HG03095 (cell line): ENCODE measurements around the gene RTN4RL1.

Source experiments
- ATAC-seq: cut with Tn5 transposase; IDR thresholded peaks from one replicate; pipeline ENCODE4 v1.9.1; 2021; ENCODE audit warnings: moderate library complexity; ENCODE audit not compliant: unreplicated experiment

RTN4RL1 gene

DNA sequence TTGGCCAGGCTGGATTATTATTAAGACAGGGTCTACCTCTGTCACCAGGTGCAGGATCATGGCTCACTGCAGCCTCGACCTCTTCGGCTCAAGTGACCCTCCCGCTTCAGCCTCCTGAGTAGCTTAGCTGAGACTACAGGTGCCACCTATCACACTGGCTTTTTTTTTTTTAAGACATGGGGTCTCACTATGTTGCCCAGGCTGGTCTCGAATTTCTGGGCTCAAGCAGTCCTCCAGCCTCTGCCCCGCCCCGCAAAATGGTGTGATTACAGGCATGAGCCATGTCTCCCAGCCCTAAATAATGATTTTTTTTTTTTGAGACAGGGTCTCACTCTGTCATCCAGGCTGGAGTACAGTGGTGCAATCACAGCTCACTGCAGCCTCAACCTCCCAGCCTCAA, 22.5 kb upstream of the RTN4RL1 start:
- ATAC-seq, result no peak

DNA sequence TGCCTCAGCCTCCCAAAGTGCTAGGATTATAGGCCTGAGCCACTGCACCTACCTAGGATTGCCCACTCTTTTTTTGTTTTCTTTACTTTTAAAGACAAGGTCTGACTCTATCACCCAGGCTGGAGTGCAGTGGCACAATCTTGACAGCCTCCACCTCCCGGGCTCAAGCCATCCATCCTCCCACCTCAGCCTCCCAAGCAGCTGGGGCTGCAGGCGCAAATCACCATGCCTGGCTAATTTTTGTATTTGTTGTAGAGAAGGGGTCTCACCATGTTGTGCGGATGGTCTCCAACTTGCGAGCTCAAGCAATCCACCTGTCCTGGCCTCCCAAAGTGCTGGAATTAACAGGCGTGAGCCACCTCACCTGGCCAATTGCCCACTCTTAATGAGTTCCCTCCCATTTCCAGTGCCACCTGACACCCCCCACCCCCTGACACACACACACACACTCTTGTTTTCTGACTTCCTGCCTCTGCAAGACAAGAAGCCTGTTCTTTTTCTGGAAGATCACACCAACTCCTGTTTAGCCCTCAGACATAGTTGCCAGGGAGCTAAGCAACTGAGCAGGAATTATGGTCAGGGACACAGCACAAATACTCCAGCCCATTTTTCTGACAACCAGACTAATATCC, 19.2 kb upstream of the RTN4RL1 start:
- no peak for ATAC-seq

DNA sequence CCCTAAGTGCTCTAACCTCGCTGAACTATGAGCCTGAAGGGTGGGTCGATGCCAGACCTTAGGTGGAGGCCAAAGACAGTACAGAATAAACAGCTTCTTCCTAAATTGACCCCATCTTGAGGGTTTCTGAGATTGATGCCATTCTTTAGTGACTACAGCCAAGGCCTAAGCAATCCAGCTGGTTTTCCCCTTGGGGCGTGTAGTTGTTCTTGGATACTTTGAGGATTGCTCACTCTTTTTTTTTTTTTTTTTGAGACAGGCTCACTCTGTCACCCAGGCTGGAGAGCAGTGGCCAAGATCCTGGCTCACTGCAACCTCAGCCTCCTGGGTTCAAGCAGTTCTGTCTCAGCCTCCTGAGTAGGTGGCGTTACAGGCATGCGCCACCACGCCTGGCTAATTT, 18.7 kb upstream of the RTN4RL1 start:
- ATAC-seq, result no peak

DNA sequence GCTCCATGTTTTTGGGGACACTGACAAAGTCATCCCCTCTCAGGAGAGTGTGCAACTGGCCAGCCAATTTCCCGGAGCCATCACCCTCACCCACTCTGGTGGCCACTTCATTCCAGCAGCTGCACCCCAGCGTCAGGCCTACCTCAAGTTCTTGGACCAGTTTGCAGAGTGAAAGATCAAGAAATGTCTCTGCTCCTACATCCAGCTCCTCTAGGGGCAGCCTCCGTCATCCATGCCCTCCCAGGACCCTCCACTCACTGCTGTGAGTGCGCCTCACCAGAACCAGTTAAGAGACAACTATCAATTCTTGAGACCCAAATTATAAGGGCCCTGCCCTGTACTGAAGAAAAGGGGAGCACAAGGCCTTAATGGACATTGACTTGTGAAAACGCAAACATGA, 17.8 kb upstream of the RTN4RL1 start:
- no peak for ATAC-seq

DNA sequence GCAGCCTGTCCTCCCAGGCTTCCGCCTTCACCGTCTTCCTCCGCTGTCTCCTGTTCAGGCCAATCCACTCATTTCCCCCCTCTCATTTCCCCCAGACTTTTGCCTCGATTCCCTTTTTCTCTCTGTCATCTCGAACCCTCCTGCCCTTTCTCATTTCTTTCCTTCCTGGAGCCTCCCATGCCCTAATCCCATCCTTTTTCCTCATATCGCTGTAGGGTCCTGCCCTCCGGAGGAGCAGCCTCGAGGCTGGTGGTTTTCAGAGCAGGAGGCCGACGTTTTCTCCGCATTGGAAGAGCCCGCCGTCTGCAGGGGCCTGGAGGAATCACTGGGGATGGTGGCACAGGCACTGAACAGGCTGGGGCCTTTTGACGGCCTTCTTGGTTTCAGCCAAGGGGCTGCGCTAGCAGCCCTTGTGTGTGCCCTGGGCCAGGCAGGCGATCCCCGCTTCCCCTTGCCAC, 17.3 kb upstream of the RTN4RL1 start:
- no peak for ATAC-seq

DNA sequence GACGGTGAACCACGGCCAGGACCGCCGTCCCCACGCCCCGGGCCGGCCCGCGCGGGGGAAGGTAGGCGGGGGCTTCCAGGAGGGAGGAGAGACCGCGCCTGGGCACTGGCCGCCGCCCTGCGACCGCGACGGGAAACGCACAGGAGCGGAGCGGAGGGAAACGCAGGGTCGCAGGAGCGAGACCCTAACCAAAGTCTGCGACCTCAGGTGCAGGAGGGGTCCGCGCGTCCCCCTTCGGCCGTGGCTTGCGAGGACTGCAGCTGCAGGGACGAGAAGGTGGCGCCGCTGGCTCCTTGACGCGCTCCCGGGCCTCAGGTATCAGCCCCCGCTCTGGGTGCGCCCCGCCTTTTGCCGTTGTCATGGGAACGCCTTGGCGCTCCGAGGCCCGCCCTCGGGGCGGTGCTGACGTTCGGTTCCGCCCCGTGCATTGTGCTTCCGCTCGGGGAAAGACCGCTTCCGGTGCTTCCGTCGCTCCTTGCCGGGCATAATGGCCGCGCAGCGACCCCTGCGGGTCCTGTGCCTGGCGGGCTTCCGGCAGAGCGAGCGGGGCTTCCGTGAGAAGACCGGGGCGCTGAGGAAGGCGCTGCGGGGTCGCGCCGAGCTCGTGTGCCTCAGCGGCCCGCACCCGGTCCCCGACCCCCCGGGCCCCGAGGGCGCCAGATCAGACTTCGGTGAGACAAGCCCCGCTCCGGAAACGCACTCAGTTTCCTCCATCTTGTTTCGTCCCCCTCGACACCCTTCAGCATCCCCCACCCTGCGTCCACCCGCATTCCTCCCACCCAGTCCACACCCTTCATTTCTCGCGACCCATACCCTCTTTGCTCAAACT, 16.6 kb upstream of the RTN4RL1 start, which contains the start of gene OVCA2:
Gene OVCA2, plus strand, starts transcription at position 462 of the 829 bp plus-strand sequence. Its CDS starts 26 bp downstream, at position 488.
- peak; percentile 86 for ATAC-seq

DNA sequence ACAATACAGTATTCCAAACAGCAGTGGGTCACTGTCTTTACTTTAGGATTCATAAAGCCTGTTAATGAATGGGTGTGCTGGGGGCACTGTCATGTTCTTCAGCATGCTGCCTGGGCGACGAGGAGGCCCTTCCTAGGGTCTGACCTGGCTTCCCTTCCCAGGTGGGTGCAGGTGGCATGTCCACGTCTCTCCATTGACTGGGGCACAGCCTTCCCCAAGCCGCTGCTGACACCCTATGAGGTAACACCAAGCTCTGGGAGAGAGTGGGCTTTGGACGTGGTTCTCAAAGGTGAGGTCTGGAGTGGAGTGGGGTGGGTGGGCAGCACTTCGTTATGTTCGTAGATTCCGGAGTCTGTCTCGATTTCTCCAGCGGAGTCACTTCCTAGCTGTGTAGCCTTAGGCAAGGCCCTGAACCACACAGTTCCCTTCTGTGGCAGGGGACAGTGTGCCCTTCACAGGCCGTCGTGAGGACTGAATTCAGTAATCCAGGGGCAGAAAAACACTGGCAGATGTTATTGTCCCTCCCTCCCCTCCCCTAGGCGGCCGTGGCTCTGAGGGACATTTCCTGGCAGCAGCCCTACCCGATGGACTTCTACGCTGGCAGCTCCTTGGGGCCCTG, 15.9 kb upstream of the RTN4RL1 start:
- no peak for ATAC-seq

DNA sequence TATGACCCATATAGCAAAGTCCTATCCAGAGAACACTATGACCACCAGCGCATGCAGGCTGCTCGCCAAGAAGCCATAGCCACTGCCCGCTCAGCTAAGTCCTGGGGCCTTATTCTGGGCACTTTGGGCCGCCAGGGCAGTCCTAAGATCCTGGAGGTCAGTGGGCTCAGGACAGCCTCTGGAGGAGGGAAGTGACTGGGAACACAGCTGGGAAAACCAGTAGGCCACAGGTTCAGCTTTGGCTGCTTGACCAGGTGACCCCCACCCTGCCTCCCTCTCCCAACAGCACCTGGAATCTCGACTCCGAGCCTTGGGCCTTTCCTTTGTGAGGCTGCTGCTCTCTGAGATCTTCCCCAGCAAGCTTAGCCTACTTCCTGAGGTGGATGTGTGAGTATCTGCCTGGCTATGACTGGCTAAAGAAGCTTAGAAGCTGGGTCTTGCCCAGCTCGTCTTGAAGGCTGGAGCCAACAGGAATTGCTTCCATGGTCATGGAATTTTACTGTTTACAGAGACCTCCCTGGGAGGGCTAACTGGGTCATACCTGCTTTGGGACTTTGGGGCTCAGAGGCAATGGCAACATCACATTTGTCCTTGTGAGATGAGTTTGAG, 15.2 kb upstream of the RTN4RL1 start:
- ATAC-seq, result no peak

DNA sequence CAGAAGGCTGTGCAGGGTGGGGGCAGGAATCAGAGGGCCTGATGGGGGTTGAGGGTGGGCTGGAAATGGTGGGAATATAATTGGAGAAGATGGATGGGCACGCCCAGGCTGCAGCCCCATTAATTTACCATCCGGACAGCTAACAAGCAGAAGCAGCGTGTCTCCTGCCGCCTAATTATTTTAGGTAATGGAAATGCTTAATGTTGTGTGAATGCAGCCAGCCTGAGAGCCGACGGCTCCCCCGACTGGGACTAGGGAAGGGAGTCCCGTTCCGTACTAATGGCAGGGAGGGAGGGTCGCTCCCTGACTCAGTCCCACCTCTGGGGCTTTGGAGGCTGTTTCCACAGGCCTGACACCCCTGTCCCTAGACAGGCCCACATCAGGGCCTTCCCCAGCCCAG, 12.0 kb upstream of the RTN4RL1 start:
- no peak for ATAC-seq

DNA sequence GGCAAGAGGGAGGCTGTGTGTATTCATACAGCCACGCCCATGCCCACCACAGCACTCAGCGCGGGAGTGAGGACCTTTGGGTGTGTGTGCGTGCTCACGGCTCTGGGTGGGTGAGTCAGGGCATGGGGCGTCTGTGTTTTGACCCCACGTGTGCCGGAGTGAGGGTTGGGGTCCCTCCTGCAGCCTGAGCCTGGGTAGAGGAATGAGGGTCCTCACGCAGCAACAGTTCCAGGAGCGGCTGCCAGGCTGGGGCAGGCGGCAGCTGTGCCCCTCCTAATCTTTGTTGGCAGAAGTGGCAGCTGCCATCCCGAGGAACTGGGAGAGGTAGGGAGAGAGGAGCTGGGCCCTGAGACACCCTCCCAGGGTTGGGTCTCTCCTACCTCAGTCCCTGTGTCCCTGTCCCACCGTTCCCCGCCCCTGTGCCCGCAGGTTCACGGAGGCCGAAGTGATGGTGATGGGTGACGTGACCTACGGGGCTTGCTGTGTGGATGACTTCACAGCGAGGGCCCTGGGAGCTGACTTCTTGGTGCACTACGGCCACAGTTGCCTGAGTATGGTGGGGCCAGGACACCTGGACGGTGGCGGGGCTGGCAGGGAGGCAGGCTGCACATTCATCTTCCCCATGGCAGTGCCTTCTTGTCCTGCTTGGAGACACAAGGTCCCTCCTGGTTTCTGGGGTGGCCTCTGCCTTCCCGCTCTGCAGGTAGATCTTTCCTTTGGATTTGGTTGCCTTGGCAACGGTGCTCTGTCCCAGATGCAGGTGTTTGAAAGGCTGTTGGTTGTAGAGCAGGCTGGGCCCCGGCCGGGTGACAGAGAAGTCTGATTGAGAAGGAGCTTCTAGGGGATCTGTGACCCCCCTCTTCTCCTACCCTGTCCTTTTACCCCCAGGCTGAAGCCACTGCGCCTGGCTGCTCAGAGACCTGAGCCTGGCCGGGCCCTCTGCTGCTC, 10.7 kb upstream of the RTN4RL1 start:
- no peak for ATAC-seq

DNA sequence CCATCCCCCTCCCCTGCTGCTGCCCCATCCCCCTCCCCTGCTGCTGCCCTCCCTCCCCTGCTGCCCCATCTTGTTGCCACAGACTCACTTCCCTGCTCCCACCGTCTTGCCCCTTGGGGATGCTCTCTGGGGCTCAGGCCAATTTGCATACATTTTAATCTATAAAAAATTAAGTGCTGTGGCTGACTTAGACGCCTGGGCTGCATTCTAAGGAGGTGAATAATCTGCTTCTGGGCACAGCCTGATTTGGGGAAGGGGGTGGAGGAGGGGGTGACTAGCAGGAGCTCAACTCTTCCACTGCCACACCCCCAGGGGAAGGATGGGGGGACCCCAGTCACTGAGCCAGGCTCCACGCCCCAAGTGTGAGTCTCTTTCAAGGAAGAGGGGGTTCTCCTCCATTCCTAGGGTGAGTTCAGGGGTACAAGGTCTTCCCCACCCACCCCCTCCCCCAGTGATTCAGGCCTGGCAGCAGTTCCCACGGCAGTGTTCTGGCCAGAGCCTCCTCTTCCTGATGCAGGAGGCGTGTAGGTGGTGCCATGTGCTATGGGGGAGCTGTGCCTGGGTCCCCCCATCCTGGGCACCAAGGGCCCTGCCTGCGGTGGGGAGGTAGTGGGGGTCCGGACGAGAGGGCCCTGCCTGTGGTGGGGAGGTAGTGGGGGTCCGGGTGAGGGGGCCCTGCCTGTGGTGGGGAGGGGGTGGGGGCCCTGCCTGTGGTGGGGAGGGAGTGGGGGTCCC, 9.8 kb upstream of the RTN4RL1 start:
- ATAC-seq, result no peak

DNA sequence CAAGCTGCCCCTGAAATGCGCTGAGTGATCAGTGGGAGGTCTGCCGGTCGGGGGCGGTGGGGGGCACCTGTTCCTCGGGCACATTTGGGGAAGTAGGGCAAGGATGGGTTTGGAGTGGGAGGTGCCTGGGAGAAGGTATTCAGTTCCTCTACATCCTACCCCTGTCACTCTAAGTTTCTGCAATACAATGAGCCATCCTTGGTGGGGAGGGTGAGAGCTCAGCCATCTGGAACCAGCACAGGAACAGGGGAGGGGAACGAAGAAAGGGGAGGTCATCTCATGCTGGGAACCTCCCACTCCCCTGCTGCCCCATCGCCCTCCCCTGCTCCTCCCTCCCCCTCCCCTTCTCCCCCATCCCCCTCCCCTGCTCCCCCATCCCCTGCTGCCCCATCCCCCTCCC, 9.0 kb upstream of the RTN4RL1 start:
- no peak for ATAC-seq

DNA sequence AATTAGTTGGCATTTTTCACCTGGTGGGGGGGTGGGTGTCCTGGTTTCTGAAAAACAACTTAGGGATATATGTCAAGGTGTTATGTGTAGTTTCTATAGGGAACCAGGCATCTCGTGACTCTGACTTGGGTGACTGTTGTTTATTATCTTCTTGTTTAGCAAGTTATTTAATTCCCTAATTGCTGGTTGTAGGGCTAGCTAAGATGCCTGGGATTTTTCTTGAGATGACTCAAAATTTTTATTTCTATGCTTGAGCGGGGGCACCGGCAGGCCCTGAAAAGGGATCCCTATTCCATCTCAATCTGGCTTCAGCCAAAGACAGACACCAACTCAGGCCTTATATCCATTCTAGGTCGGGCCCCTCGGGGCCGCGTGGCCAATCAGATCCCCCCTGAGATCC, 8.0 kb upstream of the RTN4RL1 start:
- ATAC-seq, result no peak

DNA sequence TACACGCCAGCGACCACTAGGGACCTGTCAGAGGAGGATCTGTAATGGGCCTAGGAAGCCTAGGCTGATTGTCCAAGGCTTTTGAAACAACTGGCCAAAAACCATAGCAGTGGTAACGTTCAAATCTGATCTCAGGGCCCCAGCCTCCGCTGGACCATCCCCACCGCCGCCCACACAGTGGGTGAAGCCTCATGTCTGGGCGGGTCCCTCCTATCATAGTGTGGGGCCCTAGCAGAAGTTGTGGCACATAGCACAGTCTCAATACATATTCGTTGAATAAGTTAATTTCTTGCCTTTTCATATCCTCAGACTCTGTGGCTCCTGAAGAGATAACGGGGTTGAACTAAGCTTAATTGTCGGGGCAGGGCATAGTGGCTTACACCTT, 5.6 kb upstream of the RTN4RL1 start:
- ATAC-seq, result no peak

DNA sequence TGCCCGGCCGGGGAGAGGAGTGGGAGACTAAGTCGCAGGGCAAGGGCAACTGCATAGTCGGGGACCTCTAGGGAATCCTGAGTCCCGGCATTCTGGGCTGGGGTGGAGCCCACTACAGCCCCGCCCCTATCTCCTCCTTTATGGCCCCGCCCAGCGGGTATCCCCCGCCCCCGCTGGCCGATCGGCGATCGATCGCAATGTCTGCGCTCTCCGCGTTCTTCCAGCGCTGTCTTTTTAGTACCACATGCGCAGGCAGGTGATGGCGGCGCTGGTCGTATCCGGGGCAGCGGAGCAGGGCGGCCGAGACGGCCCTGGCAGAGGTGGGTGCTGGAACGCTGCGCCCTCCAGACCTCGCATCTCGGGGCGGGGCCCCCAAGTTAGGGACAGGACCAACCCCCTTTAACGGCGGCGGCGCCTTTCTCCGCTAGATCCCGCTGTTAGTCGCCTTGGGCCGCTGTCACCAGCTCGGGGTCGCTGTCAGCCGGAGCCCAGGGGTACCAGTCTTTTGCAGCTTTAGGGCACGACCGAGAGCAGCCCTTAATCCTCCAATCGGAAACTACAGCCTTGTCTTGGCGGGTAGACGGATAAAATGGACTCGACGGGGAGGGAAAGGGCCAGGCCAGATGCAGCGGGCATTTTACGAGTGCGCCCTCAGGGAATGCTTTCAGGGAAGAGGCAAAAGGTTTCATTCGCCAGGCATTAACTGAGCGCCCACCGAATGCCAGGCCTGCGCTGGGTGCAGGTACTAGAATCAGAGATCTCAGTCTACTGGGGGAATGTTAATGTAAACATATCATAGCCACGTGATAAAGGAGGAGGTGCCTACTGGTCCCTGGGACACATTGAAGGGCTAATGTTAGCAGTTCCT, 5.0 kb upstream of the RTN4RL1 start, which contains the start of gene DPH1:
Gene DPH1, plus strand, starts transcription at position 243 of the 868 bp plus-strand sequence. Its CDS starts 17 bp downstream, at position 260.
- peak; percentile 59 for ATAC-seq

DNA sequence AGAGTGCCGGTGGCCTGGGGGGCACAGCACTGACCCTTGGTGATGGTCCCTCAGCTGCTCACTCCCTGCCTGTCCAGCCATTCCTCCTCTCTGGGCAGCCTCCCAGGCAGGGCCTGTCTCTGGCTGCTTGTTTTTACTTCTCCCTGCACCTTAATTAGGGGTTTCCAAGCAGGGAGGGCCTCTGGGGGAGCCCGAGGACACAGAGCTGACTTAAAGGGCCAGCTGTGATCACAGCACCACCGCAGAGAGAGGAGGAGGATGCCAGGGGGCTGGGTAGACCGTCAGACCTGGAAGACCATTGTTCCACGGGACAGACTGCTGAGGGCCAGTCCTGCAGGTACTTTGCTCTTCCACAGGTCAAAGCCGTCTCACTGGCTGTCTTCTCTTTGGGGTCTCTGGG, 3.6 kb upstream of the RTN4RL1 start:
- ATAC-seq, result no peak

DNA sequence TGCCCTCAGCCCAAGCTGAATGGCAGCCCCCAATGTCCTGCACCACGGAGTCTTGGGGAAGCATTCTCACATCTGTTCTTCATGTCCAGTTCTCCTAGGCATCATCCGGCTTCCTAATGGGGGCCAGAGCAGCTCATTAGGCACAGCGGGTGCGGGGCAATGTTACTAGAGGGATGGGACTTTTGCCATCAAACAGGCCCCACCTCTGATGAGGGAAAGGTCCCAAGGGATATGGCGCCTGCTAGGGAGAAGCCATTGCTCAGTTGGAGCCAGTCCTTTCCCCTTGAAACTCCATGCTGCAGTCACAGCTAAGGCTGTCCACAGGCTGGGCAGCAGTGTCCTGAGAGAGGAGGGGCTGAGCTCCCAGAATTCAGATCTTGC, 3.1 kb upstream of the RTN4RL1 start:
- ATAC-seq, result no peak

DNA sequence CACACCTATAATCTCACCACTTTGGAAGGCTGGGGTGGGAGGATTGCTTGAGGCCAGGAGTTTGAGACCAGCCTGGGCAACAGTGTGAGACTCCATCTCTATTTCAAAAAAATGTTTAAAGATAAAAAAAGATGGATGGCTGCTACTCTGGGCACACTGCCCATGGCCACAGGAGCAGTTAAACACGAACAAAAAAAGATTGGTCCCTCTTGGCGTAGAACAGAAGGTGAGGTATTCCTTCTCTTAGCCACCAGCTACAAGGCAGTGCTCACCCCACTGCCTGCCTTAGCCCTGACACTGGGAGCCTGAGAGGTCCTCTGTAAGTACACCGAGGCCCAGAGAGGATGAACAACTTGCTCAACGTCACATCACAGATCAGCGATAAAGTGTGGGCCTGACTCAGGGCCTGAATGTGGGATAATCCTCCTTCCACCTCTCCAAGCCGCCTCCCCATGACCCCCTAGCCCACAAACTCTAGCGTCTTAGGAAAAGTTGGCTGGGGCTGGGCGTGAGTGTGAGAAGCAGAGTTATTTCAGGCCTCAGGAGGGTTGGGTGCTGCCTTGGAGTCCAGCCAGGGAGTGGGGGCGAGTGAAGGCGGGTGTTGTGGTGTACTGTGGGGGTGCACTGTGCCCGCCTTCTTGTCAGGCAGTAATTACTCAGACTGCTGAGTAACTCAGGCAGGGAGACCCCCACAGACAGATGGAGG, 2.5 kb upstream of the RTN4RL1 start:
- no peak for ATAC-seq
